Raji (cell line): Measurements from ENCODE around the gene ARRDC1.
A peak's percentile ranks its signal among the peaks of the same experiment; 100 is the strongest.

ENCODE experiments used
- POLR2A ChIP-seq: IDR thresholded peaks from 2 replicates; pipeline ENCODE4 v1.6.1; 2011; ENCODE audit warnings: low read depth, low read length, control low read depth; ENCODE audit not compliant: insufficient read depth

The ARRDC1 gene

DNA sequence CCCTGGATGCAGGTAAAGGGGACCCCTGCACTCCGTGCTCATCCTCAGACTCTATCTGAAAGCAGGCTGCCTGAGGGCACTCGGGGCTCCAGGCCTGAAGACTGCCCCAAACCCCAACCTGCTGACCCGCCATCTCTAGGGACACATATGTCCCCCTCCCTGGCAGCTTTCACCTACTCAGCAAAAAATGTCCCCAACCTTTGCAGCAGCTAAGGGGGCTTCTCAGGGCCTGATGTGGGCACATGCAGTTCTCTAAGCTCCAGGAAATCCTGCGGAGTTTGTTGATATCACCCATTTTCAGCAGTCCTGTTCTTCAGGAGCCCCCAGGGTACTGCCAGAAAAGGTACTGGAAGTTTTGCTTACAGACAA lies 24.5 kb upstream of the ARRDC1 start:
- no peak for TF ChIP-seq POLR2A

DNA sequence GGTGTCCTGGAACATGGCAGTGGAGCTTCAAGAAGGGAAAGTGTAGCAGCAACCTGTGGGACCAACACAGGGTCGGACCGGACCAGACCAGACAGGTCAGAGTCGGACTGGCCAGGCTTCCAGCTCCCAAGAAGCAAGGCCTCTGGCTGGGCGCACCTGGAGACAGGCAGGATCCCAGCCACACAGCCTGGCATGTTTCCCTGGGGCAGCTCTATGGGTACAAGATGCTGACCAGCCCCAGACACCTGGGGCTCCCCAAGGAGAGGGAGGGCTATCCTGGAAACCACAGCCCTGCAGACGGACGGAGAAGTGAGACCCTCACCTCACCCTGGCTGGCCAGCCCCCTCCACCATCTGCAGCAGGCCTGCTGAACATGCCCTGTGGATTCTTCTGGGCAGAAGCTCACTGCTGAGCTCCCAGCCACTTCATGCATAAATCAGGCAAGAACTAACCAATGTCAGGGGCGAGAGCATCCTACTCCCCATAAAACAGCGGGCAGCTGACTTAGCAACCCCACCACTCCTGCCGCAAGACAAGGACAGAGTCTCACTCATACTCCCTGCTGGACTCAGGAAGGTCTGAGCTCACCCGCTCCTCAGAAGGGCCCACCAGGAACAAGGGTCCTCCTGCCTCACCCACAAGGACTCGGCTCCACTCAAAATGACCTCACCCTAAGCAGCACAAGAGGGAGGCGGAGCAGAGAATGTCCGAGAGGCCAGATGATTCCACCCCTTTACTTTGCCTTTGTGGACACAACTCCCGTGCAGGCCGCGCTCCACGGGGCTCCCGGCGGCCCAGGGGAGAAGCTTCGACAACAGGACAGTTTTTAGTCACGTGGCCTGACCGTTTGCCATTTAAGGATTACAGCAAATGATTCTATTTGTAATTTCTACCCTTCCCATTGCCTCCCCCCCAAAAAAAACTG lies 23.9 kb upstream of the ARRDC1 start:
- no peak for TF ChIP-seq POLR2A

DNA sequence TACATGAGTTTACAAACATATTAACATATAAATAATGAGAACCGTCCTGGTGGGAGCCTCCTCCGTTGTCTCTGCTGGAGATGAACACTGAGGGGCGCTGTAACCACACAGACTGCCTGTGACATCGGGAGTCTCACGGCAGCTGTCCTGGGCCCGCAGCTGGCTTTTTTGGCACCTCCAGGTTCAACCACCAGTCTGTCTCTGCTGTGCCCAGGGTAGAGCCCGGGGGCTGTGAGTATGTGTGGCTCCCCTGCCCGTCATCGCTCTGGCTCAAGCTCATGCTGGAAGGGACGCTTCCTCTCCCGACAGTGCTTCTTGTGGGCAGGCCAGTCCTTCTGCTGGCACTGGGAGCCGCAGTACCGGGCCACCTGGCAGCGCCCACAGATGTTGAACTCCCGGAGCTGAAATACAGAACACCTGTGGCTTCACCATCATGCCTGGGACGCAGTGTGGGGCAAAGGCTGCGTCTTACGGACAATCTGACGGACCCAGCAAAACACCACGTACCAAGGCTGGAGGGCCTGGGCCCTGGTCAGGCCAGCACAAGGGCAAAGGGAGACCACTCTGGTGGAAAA lies 23.1 kb upstream of the ARRDC1 start:
- TF ChIP-seq POLR2A: no peak

DNA sequence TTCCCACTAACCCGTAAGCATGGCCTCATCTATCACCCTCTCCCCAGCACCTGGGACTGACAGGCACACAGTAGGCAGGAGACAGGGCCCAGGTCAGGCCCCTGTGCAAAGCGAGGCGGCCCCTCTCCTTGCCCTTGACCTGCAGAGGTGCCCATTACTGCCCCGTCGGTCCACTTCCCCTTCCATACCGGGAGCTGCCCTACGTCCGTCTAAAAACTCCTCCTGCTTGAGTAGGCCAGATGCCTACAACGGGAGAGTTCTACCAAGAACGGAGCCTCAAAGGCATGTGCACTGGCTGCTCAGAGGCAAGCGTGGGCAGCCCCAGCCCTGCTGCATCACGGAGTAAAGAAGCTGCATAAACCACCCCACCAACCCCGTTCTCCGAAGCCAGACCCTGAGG lies 22.1 kb upstream of the ARRDC1 start:
- TF ChIP-seq POLR2A: no peak

DNA sequence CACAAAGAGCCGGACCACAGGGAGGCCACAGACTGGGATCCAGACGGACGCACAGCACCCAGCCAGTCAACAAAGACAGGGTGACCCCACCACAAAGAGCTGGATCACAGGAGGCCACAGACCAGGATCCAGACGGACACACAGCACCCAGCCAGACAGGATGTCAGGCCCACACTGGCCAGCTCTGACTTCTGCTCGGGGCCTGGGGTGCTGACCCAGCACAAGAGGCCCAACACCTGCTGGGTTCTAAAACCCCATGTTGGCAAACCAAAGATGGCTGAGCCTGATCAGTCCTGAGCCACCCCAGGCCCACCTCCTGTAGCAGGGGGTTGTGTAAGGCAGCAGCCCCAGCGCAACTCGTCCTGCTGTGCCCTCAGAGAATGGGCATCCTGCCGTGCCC lies 21.5 kb upstream of the ARRDC1 start:
- TF ChIP-seq POLR2A: no peak

DNA sequence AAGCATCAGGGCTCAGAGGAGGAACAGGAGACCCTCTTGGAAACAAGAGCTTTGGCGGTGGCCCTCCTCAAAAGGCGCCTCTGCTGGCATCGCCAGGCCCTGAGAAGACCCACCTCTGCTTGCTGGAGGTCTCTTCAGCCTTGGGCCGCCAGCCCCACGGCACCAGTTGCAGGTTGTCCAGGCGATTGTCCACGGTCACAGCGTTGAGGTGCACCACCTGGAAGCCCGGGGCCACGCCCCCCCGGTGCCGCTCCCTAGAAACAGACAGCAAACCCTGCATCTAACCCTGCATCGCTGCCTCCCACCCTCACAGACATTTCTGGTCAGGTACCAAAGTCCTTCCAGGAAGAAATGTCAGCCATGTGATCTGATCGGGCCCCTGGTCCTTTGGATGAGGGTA lies 18.6 kb upstream of the ARRDC1 start:
- no peak for TF ChIP-seq POLR2A

DNA sequence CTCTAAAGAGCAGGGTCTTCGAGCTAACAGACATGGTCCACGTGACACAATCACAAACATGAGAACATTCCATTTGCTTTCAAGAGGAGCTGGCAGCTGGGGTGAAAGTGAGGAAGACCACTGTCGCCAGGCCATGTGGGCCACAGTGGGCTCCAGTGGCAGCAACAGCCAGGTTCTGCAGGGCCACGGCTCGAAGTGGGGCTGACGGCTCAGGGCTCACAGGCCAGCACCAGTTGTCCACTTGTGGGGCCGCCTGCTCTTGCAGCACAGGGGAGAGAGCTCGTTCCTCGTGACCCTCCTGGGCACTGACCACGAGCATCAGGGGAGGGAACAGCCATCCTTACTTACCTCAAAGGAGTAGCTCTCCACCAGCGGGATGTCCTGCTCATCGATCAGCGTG lies 17.2 kb upstream of the ARRDC1 start:
- no peak for TF ChIP-seq POLR2A

DNA sequence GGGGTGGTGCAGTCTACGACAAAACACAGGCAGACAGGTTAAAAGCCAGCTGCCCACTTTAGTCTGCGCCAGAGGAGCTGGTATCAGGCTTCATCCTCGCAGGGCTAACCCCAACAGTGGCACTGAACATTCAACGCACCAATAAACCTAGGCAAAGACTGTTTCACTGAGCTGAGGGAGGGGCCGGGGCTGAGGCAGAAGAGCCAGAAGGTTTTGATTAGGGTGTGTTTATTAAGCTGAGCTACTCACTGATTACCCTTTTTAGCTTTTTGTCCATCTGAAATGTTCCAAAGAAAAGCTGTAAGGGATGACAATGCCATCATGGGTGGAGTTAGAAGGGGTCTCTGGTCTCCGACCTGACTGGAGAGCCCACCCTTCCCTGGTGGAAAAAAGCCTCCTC lies 16.6 kb upstream of the ARRDC1 start:
- no peak for TF ChIP-seq POLR2A

DNA sequence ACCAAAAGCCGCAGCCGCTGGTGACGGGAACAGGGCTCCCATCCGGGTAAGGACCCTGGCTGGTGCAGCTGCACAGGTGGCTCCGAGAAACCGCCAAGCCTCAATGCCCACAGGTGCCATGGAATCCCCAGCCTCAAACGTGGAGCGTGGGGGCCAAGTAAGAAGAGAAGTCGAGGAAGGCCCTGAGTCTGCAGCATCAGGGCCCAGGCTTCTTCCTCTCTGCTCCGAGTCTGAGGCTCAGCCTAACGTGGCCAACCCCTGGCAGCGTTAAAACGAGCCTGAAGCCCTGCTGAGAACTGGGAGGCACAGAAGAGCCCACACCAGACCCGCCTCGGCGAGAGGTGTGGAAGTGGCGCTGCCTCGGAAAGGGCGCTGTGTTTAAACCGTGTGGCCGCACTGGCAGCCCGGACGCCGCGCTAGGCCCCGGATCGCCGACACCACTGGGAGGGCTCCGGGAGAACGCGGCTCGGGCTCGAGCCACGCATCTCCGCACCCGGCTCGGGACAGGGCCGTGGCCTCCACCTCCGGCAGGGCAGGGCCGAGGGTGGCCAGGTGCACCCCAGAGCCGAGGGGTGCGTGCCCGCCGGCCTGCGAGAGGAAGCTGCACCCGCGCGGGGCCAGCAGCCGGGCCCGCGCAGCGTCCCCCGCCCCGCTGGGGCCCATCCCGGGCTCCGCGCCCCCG lies 15.9 kb upstream of the ARRDC1 start:
- TF ChIP-seq POLR2A: no peak

DNA sequence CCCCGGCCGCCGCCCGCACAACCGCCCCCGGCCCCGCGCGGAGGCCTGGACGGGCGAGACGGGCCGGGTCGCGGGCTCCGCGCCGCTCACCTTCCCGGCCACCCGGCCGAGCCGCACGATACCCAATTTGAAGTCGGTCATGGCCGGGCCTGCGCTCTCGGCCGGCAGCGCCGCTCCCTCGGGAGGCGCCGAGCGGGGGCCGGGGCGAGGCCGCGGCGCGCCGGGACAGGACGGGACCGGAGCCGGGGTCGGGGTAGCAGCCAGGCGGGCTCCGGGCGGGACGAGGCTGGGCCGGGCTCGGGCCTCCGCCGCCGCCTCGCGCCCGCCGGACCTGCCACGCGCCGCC lies 15.4 kb upstream of the ARRDC1 start:
- TF ChIP-seq POLR2A: no peak

DNA sequence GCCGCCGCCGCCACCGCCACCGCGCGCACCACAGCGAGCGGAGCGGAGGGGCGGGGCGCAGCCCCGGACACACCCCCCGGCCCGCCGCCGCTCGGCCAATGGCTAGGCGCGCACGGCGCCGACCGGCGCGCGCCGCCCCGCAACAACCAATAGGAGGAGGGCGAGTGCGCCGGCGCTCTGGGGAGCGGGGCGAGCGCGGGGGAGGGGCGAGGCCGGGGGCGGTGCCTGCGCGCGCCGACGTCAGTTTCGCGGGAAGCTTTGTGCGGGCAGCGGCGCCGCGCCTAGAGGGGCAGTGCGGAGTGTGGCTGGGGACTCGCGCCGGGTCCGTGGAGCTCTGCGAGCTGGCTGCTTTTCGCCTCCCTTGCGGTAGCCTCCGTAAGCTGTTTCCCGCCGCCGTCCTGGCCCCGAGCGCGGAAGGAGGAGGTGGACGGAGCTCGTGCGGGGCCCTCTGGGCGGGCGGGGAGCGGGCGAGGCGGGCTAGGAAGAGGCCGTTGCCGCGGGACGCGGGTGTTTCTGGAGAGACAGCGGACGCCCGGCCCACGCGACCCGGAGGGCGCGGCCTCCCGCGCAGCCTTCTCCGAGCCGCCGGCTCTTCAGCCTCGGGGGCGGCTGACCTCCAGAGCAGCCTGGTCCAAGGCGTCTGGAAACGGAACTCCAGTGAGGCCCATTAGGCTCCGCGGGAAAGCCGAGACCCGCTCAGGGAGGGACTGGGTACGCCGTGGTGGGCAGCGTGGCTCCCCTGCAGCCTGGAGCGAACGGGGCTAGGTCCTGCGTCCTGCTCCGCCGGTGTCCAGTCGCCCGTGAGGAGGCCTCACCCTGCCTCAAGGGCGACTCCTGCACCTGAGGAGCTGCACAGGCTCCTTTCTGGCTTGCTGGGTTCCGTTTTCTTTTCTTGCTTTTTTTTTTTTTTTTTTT lies 14.8 kb upstream of the ARRDC1 start, which contains the start of gene ZMYND19:
TSS of gene ZMYND19 (minus strand) at position 44 of the 915 bp plus-strand sequence. CDS start 249 bp downstream, outside the sequence.
- TF ChIP-seq POLR2A: peak; percentile 70

DNA sequence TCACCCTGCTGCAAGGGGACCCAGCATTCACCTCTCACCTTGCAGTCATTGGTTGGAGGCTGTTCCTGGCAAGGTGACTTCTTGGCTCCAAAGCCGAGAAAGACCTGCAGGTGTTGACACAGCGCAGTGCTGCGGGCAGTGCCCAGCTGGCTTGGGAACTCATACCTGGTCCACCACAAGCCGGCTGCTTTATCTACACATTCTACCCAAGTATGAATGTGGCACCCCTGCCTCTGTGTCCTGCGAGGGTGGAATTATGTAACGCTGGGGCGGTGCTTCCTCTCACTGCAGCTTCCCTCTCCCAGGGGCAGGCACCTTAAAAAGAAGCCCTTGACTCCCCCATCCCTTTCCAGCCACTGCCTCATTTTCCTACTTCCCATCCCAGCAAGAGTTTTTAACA lies 12.7 kb upstream of the ARRDC1 start:
- no peak for TF ChIP-seq POLR2A

DNA sequence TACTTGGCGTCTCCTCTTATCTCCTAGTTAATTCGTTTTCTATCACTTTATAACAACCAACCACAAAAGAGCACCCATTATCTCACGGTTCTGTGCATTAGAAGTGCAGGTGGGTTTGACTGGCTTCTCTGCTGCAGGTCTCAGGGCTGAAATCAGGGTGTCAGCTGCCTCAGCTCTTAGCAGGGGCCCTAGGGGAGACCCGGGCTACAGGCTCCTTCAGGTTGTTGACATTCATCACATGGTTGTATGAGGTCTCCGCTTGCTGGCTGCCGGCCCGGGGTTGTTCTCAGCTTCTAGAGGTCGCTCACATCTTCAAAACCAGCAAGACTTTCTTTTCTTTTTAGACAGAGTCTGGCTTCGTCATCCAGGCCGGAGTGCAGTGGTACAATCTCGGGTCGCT lies 12.3 kb upstream of the ARRDC1 start:
- no peak for TF ChIP-seq POLR2A

DNA sequence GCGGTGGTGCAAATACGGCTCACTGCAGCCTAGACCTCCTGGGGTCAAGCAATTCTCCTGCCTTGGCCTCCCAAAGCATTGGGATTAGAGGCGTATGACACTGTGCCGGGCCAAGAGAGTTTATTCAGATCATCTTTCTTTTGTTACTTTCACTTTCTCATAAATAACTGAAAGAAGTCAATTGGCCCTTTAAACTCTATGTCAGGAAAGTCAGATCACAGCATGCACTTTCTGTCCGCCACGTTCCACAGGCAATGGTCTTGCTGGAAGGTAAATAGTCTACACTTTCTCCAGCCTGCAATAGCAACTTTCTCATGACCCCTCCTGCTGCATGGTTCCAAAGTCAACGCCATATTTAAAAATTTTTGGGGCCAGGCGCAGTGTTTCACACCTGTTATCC lies 6.5 kb upstream of the ARRDC1 start:
- TF ChIP-seq POLR2A: no peak

DNA sequence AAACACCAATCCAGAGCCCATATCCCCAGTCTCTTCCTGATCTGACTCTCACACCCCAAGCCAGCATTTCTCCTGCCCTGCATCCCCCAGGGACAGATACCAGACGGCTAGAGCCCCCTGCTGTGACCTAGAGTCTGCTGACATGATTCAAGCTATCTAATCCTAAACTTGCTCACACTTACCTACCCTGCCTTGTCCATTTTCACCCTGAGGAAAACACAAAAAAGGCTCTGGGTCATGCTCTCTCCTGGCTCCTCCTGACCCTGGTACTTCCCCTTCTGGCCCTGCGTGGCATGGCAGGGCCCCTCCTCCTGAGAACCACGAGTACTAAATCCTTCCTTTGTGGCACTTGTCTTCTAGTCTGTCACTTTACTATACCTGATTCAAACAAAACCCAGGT lies 2.8 kb upstream of the ARRDC1 start:
- TF ChIP-seq POLR2A: peak; percentile 47
